Renal pelvis (tissue), 4 donors: ENCODE measurements around the gene NADSYN1. TPM values are rescaled to one million over a fixed set of nuclear protein-coding genes. Genes with fewer than 3 reads are reported as not detected.

ENCODE experiments used
- DNase-seq: peaks from one replicate; pipeline ENCODE4 v3.0.0-alpha.2; 2013
- polyA plus RNA-seq, 3 donors: library from polyadenylated mRNA; unstranded; fragments of 120-200 nt; gene quantifications; one replicate each; pipeline ENCODE4 v1.2.1, GENCODE V29; 2013; ENCODE audit not compliant: insufficient read length in 3 of 3

NADSYN1 gene
- polyA plus RNA-seq, 3 donors: 41.8 to 60.3 (median 59.6) TPM

DNA sequence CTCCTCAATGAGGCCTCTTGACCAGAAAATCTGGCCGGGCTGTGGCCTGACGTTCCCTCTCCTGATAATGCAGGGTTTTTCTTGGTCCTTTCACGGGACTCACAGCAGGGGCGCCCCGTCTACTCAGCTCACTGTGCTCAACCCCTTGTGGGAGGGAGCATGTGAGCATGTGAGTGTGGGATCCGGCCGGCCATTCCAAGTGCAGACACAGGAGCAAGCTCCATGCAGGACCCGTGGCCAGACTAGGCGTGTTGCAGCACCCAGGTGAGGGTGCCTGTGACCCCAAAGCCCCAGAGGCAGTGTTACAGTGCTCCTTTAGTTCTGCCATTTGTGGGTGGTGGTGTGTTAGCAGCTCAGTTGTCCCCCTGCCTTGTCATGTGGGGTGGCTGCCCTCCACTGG lies 22.8 kb upstream of the NADSYN1 start:
- no peak for DNase-seq

GRCh38 chr11:71431271-71431670 lies 21.7 kb upstream of the NADSYN1 start:
- no peak for DNase-seq

GRCh38 chr11:71432761-71433647 lies 20.0 kb upstream of the NADSYN1 start:
- DNase-seq: no peak

DNA sequence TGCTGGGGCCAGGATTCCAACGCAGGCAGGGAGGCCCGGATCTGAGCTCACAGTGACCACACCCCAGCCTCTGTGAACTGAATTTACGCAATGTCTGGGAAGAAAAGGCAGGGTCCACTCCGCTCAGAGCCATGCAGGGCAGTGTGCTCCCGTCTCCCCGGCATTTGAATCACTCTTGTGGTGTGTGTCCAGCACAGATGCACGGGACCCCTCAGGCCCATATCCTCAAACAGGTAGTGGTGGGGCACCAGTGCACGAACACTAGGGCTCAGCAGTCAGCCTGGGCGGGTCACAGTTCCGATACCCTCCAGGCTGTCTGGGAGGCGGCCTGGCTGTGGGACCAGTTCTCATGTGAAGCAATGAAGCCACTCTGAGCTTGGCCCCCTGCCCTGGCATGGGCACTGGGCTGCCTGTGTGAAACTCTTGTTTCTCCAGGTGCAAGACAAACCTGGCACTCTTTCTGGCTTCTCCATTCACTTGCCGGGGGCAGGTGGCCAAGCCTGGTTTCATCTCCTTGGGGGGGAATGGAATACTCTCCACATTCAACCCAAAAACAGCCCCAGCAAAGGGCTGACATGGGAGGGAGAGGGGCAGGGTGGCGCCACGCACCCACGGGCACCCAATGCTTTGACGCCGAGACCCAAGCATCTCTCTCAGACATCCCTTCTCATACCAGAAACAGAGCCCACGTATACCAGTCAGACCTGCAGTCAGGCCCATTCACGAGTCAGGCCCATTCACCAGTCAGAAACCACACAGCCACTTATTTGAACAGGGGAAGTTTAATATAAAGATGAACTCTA lies 19.2 kb upstream of the NADSYN1 start:
- no peak for DNase-seq

DNA sequence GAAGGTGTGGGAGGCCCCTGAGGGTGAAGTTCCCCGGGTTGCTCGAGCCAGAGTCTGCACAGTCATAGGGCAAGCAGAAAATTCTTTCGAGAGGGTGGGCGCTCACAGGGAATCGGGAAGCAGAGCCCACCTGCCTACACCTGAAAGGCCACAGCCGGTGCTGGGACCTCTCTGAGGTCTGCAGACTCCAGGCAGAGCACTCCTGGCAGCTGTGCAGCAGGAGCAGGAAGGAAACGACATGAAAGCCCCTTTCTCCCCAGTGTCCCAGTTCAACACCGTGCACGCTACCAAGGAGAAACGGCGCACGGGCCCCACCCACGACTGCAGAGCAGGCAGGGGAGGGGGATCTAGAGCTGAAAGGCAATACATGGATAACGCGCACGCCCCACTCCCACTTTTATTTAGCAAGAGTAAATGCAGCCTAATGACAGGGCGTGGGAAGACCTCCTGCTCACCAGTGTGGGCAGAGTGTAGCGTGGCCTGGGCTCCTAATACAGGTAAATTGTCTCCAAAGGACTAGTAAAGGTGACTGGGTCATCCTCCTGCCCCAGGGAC lies 18.4 kb upstream of the NADSYN1 start:
- no peak for DNase-seq

DNA sequence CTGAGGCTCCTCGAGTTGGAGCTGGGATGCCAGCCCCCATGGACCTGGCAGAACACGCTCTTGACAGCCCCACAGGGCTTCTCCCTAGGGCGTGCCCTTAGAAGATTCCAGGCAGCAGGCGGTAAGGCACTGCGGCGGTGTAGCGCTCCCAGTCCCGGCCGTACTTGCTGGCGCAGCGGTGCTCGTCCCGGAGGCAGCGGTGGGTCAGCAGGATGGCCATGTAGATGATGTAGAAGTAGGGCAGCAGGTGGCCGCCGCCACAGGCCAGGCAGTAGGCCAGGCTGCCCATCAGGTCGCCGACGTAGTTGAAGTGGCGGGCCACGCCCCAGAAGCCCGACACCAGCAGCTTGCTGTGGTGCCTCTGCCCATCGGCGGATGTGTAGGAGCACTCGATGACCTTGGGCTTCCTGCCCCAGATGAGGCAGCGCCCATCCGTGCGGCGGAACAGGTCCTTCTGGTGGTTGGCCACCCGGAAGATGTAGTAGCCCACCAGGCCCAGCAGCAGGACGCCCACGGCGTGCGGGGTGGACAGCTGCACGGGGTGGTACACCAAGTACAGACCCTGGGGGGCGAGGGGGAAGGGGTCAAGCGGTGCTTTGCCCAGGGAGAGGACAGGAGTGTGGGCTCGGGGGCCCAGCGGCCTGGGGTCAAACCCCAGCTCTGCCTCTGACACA lies 17.6 kb upstream of the NADSYN1 start:
- no peak for DNase-seq

GRCh38 chr11:71436861-71437260 lies 16.1 kb upstream of the NADSYN1 start:
- no peak for DNase-seq

GRCh38 chr11:71437399-71437798 lies 15.6 kb upstream of the NADSYN1 start:
- DNase-seq: no peak

- no peak for DNase-seq
Measured at GRCh38 chr11:71437879-71438278, 15.1 kb upstream of the NADSYN1 start.

GRCh38 chr11:71438650-71439049 lies 14.4 kb upstream of the NADSYN1 start:
- no peak for DNase-seq

DNA sequence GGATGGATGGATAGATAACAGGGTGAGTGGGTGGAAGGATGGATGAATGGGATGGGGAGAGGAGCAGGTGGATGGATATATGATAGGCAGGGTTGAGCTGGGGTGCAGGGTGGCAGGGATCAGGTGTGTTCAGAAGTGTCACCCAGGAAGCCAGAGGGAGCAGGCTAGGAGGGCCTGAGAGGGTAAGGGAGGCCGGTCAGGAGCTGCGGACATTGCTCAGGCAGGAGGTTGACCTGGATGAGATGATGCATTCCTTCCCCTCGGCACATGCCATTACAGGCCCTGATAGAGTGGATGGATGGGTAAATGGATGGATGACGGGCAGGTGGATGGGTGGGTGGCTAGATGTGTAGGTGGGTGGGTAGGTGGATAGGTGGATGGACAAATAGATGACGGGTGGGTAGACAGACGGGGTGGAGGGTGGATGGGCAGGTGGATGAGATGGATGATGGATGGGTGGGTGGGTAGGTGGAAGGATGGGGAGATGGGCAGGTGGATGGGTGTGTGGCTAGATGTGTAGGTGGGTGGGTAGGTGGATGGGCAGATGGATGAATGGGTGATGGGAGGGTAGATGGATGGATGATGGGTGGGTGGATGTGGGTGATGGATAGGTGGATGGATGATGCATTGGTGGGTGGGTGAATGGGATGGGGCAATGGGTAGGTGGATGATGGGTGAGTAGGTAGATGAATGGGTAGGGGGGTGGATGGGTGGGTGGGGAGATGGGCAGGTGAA lies 12.8 kb upstream of the NADSYN1 start:
- DNase-seq: no peak

DNA sequence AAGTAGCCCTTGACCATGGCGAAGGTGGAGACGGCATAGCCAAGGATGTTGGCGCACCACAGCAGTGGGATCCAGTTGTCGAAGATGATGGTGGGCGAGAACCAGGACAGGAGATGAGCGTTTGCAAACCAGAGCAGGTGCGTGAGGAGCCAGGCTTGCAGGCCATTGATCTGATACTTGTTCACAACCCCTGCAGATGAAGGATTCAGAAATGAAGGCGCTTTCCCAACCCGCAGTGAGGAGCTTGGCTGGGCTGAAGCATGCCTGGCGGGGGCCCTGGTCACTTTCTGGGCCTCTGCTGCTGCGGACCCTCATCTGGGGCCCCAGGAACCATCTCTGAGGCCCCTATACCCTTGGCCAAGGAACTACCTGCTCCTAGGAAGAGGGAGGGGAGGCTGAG lies 11.8 kb upstream of the NADSYN1 start:
- no peak for DNase-seq

- no peak for DNase-seq
Measured at GRCh38 chr11:71442123-71442522, 10.9 kb upstream of the NADSYN1 start.

DNA sequence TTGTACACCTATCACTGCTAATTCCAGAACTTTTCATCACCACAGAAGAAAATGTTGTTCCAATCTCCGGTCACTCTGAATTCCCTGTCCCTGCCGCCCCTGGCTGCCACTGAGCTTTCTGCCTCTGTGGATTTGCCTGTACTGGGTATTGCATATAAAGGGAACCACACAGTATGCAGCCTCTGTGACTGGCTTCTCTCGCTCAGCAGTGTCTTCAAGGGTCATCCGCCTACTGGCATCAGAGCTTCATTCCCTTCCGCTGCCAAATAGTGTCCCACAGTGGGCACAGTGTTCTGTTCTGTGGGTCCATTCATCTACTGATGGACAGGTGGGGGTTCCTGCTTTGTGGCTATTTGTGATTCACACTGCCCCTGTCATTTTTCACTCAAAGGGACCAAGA lies 10.1 kb upstream of the NADSYN1 start:
- DNase-seq: no peak

- DNase-seq: no peak
Measured at GRCh38 chr11:71443736-71444445, 9.1 kb upstream of the NADSYN1 start.

DNA sequence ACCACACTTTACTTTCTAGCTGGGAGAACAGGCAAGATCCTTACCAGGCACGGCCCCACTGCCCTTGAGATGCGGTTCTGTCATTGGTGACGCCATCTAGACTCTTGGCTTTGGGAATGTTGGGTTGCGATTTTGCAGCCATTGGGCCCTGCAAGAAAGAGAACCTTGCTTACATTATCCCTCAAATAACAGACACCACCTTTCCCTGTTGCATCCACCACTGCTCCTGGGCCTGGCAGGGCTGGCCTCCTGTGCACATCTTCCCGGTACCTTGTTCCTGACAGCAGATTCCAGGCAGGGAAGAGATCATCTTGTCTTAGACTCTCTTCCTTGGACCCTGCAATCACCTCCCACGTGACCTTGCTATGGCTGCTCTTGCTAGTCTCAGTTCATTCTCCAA lies 8.2 kb upstream of the NADSYN1 start:
- no peak for DNase-seq

DNA sequence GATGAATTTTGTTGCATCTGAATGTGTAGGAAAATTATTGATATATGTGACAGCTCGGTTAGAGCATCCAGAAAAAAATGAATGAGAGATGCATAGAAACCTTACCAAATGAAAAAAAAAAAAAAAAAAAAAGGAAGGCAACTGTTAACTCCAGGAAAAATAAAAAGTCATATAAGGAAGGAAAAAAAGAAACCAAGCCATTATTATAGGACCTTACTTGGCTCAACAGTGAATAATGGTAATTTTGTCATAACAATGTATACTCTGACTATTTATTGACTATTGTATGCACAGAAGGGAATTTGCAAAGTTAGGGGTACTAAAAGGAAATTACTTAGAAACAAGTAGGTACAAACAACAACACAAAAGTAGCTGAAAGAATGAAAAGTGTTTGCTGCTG lies 6.9 kb upstream of the NADSYN1 start:
- no peak for DNase-seq

DNA sequence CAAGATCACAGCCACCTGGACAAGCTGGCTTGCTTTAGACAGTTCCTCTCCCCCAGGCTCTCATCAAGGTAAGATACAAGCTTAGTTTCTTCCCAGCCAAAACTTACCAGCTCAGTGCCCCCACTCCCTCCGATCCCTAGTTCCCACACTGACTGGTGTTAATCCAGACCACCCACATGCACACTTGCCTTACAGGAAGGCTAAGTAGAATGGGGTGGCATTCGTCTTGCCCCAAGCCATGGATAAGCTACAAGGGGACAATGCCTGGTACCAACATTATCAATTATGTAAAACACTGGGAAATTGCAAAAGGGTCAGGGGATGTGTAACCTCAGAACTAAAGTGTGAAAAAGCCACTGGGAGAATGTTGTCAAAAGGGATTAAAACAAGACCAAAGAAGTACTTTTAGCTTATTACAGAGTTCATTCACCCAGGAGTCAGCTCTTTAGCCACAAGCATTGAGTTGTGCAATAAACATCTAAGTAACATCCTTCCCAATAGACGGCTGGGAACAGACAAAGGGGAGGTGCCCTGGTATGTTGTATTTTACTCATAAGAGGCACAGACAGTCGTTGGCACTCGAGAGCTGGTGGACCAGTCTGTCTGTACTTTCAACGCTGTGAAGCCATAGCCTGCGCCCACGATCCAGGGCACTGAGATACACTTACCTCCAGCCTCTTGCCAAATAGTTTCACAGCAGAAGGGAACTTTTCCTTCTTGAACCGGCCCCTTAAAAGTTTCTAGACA lies 5.9 kb upstream of the NADSYN1 start:
- DNase-seq: no peak

DNA sequence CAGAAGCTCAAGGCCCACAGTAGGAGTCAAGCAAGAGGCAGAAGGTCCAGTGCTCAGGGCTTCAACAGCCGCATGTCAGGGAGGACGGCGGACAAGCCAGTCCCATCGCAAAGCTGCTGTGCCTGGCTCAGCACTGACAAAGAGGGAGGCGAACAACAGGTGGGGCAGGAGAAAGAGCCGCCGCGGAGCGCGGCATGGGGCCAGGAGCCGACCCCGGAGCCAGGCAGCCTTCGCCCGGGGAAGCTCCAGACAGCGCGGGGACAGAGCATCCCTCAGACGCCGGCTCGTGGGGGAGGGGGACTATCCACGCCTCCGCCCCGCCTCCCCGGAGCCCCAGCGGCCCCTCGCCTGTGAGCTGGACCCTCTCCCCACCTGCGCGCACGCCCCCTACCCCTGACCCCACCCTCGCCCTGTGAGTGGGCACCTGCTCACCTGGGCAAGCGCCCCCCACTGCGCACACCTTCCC lies 5.2 kb upstream of the NADSYN1 start:
- no peak for DNase-seq
